ENCODE measurements around the gene REPS1. TPM values are rescaled to one million over a fixed set of nuclear protein-coding genes. Genes with fewer than 3 reads are reported as not detected.

REPS1 gene
- total and polyA plus RNA-seq, 2 of the 13 experiments (the other 11 are each of a cell fraction or from before 2014, with no cell fraction given) = 36.4 to 38.3 TPM

DNA sequence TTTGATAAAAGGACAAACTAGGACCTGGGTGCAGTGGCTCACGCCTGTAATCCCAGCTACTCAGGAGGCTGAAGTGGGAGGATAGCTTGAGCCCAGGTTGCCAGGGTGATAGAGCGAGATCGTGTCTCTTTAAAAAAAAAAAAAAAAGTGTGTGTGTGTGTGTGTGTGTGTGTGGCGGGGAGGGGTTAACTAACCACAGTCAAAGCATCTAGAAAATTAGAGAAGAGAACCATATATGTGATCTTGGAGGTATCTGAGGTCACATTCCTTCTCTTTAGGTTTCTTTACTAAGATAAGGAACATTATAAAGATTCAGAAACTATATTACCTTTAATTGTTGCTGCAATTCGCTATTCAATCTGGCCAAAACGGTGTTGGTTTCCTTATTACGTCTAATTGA, 80.9 kb downstream of the REPS1 start:
- H3K27ac ChIP-seq (ENCODE audit: extremely low read length, insufficient read depth, low read length) = no peak overlapping the region
- no peaks in the 10 kb centered on the region for H3K79me2 ChIP-seq (ENCODE audit: insufficient read depth, low read length)
- H3K27me3 ChIP-seq (ENCODE audit: control insufficient read depth in 1 of 2, insufficient read depth in 2 of 2, low read length in 2 of 2) = no peaks in the 10 kb centered on the region
- no peak for DNase-seq (ENCODE audit: low spot score)
- ATAC-seq = no peak
- intact Hi-C loops (cut with micrococcal nuclease; ENCODE audit: unreplicated experiment) (no loop called here), in situ Hi-C loops (cut with HindIII; ENCODE audit: extremely low pct_ligation_motif_present, low pct_unique_long_range_greater_than_20kb) (no loop called here)
- H2AFZ ChIP-seq (ENCODE audit: low read length) = no peak overlapping the region
- ChIA-PET POLR2A (no interaction called here), CTCF (ENCODE audit: low intra/inter-chr PET ratio, low total read pairs) (no interaction called here)
- no peak for FAIRE-seq
- peaks cover 12 to 54% of the 10 kb centered on the region in 2 experiments; a peak in 4 of 5 replicates for H3K36me3 ChIP-seq (replicated peaks in 1 of 2; ENCODE audit: control insufficient read depth in 1 of 2, insufficient read depth in 2 of 2, low read length in 2 of 2)
- no peaks in the 10 kb centered on the region for H4K20me1 ChIP-seq (ENCODE audit: insufficient read depth, low read length)
- no peak overlapping the region for H3K9ac ChIP-seq (ENCODE audit: insufficient read depth, low read depth, low read length)
- no peak overlapping the region for H3K4me2 ChIP-seq (ENCODE audit: low read depth, low read length)
- 96% methylated on average over 7 of the region's 7 CpGs for WGBS (ENCODE audit: low lambda C conversion rate)
- no peaks in the 10 kb centered on the region for H3K4me1 ChIP-seq (ENCODE audit: insufficient read depth, low read length)
- no peaks in the 10 kb centered on the region for H3K9me3 ChIP-seq (ENCODE audit: low read length)
- H3K4me3 ChIP-seq (replicated peaks in 1 of 3; ENCODE audit: insufficient read depth in 1 of 3, low read depth in 2 of 3, low read length in 3 of 3) = no peak overlapping the region
- BruUV-seq (replicated peaks) = no TSS peak
- TF ChIP-seq HOXA3 (CRISPR knock-in tag; IDR thresholded peaks at IDR 0.05) (no peak), DPF2 (CRISPR knock-in tag; IDR thresholded peaks at IDR 0.05; ENCODE audit: borderline replicate concordance, low read depth) (no peak), TSC22D2 (CRISPR knock-in tag; IDR thresholded peaks at IDR 0.05; ENCODE audit: borderline replicate concordance) (no peak), MIER2 (CRISPR knock-in tag; IDR thresholded peaks at IDR 0.05) (no peak), ZNF672 (CRISPR knock-in tag; IDR thresholded peaks at IDR 0.05) (no peak), ZSCAN25 (CRISPR knock-in tag; IDR thresholded peaks at IDR 0.05) (no peak), STAG1 (CRISPR knock-in tag; IDR thresholded peaks at IDR 0.05) (no peak), ZNF614 (CRISPR knock-in tag; IDR thresholded peaks at IDR 0.05; ENCODE audit: borderline replicate concordance) (no peak), ZNF775 (CRISPR knock-in tag; IDR thresholded peaks at IDR 0.05; ENCODE audit: borderline replicate concordance) (no peak), HHEX (CRISPR knock-in tag; IDR thresholded peaks at IDR 0.05) (no peak), MAF1 (CRISPR knock-in tag; IDR thresholded peaks at IDR 0.05; ENCODE audit: borderline replicate concordance) (no peak), HOXA5 (CRISPR knock-in tag; IDR thresholded peaks at IDR 0.05) (no peak), ZBTB49 (CRISPR knock-in tag; IDR thresholded peaks at IDR 0.05; ENCODE audit: borderline replicate concordance) (no peak)
- TF ChIP-seq, protein P1, sequence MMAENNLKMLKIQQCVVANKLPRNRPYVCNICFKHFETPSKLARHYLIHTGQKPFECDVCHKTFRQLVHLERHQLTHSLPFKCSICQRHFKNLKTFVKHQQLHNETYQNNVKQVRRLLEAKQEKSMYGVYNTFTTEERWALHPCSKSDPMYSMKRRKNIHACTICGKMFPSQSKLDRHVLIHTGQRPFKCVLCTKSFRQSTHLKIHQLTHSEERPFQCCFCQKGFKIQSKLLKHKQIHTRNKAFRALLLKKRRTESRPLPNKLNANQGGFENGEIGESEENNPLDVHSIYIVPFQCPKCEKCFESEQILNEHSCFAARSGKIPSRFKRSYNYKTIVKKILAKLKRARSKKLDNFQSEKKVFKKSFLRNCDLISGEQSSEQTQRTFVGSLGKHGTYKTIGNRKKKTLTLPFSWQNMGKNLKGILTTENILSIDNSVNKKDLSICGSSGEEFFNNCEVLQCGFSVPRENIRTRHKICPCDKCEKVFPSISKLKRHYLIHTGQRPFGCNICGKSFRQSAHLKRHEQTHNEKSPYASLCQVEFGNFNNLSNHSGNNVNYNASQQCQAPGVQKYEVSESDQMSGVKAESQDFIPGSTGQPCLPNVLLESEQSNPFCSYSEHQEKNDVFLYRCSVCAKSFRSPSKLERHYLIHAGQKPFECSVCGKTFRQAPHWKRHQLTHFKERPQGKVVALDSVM (CRISPR knock-in tag; IDR thresholded peaks at IDR 0.05) = no peak
- TF ChIP-seq, protein P2, sequence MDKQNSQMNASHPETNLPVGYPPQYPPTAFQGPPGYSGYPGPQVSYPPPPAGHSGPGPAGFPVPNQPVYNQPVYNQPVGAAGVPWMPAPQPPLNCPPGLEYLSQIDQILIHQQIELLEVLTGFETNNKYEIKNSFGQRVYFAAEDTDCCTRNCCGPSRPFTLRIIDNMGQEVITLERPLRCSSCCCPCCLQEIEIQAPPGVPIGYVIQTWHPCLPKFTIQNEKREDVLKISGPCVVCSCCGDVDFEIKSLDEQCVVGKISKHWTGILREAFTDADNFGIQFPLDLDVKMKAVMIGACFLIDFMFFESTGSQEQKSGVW (CRISPR knock-in tag; IDR thresholded peaks at IDR 0.05; ENCODE audit: borderline replicate concordance) = no peak
